Right renal pelvis (tissue), 4 donors: ENCODE results near the gene SMIM38. TPM values are rescaled to one million over a fixed set of nuclear protein-coding genes. Genes with fewer than 3 reads are reported as not detected.

Experiments
- DNase-seq, 4 donors: peaks; one replicate each; pipeline ENCODE4 v3.0.0-alpha.2; 2013; ENCODE audit warnings: low read depth in 4 of 4, low spot score in 3 of 4, missing footprints in 1 of 4
- polyA plus RNA-seq, 4 donors: library from polyadenylated mRNA; unstranded; fragments of 120-200 nt; gene quantifications; one replicate each; pipeline ENCODE4 v1.2.1, GENCODE V29; 2013; ENCODE audit not compliant: insufficient read length in 4 of 4

Gene SMIM38
- polyA plus RNA-seq, 4 donors: 0.35 to 1.1 (median 0.47) TPM

- DNase-seq: no peak
These were observed 2.1 kb downstream of the SMIM38 start for GRCh38 chr11:69157822-69158231.

GRCh38 chr11:69158301-69159149 is 2.8 kb downstream of the SMIM38 start:
- DNase-seq: no peak

GRCh38 chr11:69159150-69159852 is 3.6 kb downstream of the SMIM38 start:
- no peak for DNase-seq

- DNase-seq: no peak
These were observed 4.8 kb downstream of the SMIM38 start for GRCh38 chr11:69160296-69161116.

GRCh38 chr11:69161117-69161407 is 5.3 kb downstream of the SMIM38 start:
- no peak for DNase-seq

GRCh38 chr11:69162505-69162904 is 6.8 kb downstream of the SMIM38 start:
- no peak for DNase-seq

GRCh38 chr11:69163842-69164241 is 8.1 kb downstream of the SMIM38 start:
- DNase-seq: no peak

- DNase-seq: no peak
These were observed 9.1 kb downstream of the SMIM38 start for GRCh38 chr11:69164824-69165223.

- DNase-seq: no peak
These were observed 10.0 kb downstream of the SMIM38 start for GRCh38 chr11:69165775-69166174.

- DNase-seq: no peak
These were observed 10.7 kb downstream of the SMIM38 start for GRCh38 chr11:69166218-69167115.

GRCh38 chr11:69167130-69167915 is 11.6 kb downstream of the SMIM38 start:
- no peak for DNase-seq

- DNase-seq: no peak
These were observed 12.4 kb downstream of the SMIM38 start for GRCh38 chr11:69167916-69168691.

- no peak for DNase-seq
These were observed 13.7 kb downstream of the SMIM38 start for GRCh38 chr11:69169479-69169878.

- no peak for DNase-seq
These were observed 15.0 kb downstream of the SMIM38 start for GRCh38 chr11:69170704-69171103.

GRCh38 chr11:69171476-69172240 is 15.9 kb downstream of the SMIM38 start:
- DNase-seq: no peak

GRCh38 chr11:69172674-69173073 is 16.9 kb downstream of the SMIM38 start:
- DNase-seq: no peak

GRCh38 chr11:69173331-69173730 is 17.6 kb downstream of the SMIM38 start:
- DNase-seq: no peak
